CD4-positive, alpha-beta T cell treated with Interleukin-1 beta for 1 hour (primary cell): Measurements from ENCODE around the gene KLHL24.
"Not testable (repeated sequence)": the region's sequence is repeated elsewhere in the genome, so short reads cannot be mapped to it uniquely, and the experiment has no call there.

Experiments used
- DNase-seq, 2 donors: peaks; one replicate each; pipeline ENCODE4 v3.0.0-alpha.2; 2020 to 2022

The KLHL24 gene

GRCh38 chr3:183697610-183698317 lies 62.3 kb downstream of the KLHL24 start, which contains the start of gene YEATS2:
TSS of gene YEATS2 (plus strand) at chr3:183697797. CDS start at chr3:183715163, 17,366 bp downstream.
- peak; percentile 70 to 80 for DNase-seq

- peak; percentile 1 to 26 for DNase-seq
Observed at GRCh38 chr3:183698318-183698751, 62.9 kb downstream of the KLHL24 start.

DNA sequence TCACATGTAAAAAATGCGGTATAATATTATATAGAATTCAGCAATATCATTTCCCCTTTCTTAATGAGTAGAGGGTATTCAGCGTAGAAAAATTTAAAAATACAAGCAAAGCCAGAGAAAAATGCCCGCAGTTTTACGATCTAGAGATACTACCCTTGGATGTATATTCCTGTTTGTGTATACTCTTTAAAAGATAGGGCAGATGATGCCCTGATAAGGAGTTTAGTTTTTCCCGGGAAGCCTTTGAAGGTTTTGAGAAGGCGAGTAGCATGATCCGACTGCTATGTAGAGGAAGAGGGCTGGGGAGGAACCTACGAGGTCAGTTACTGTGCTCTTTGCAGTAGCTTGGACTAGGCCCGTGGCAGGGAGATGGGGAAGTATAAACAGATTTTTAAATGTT lies 63.3 kb downstream of the KLHL24 start:
- peak in 1 of 2 donors; percentile 17 for DNase-seq

GRCh38 chr3:183699238-183699947 lies 64.0 kb downstream of the KLHL24 start:
- DNase-seq = peak in 1 of 2 donors; percentile 8

- DNase-seq = no peak
Observed at GRCh38 chr3:183701744-183702143, 66.3 kb downstream of the KLHL24 start.

DNA sequence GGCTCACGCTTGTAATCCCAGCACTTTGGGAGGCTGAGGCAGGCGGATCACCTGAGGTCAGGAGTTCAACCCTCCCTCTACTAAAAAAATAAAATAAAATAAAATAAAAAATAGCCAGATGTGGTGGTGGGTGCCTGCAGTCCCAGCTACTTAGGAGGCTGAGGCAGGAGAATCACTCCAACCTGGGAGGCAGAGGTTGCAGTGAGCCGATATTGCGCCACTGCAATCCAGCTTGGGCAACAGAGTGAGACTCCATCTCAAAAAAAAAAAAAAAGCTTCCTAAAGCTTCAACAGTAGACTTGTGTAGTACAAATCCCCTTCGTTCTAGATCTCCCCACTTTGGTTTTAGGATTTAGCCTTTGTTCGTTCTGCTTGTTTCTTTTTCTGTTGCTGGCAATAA lies 68.5 kb downstream of the KLHL24 start:
- DNase-seq = not testable (repeated sequence)

- no peak for DNase-seq
Observed at GRCh38 chr3:183710231-183710630, 74.8 kb downstream of the KLHL24 start.

DNA sequence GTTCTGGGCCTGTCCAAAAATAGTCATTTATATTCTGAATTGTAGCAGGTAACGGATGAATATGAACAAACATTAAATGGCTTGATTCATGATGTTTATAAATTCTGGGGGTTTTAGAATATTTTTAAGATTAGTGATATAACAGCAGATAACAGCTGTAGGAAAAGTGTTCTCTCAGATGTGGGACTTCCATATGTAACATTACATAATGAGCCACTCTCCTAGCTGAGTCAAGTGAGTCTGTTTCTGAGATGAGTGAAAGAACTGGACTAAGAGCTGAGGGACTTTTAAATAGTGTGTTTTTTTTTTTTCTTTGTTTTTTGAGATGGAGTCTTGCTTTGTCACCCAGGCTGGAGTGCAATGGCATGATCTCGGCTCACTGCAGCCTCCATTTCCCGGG lies 76.1 kb downstream of the KLHL24 start:
- no peak for DNase-seq

- no peak for DNase-seq
Observed at GRCh38 chr3:183714622-183715021, 79.2 kb downstream of the KLHL24 start.

- DNase-seq = no peak
Observed at GRCh38 chr3:183718012-183718411, 82.6 kb downstream of the KLHL24 start.

- DNase-seq = no peak
Observed at GRCh38 chr3:183725387-183725786, 90.0 kb downstream of the KLHL24 start.

DNA sequence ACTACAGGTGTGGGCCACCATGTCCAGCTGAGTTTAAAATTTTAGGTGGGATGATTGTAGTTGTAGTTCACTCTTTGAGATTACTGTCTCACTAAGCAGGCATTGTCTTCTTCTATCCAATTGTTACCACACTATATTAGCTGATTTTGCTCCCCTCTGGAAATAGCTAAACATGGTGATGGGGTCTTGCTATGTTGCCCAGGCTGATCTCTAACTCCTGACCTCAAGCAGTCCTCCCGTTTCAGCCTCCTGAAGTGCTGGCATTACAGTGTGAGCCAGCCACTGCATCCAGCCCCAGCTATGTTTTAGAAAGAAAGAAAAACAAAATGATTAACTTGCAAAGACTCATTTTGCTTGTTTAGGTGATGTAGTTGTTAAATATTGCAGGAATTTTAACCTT lies 92.8 kb downstream of the KLHL24 start:
- no peak for DNase-seq

- DNase-seq = no peak
Observed at GRCh38 chr3:183730361-183730760, 94.9 kb downstream of the KLHL24 start.

- no peak for DNase-seq
Observed at GRCh38 chr3:183731611-183732010, 96.2 kb downstream of the KLHL24 start.

- DNase-seq = no peak
Observed at GRCh38 chr3:183733553-183733952, 98.1 kb downstream of the KLHL24 start.
